Activated T-cell treated with anti-CD3 and anti-CD28 coated beads, Interleukin-2, amount 50 U/mL, for 24 hours (primary cell): ENCODE data around the gene HLCS.

Experiments
- DNase-seq: peaks from one replicate; pipeline ENCODE4 v3.0.0-alpha.2; 2020
- H3K27ac Mint-ChIP-seq: 2 replicates; pipeline ENCODE4 v1.8.0; 2020; ENCODE audit warnings: mild to moderate bottlenecking, mixed read lengths
- H3K27me3 Mint-ChIP-seq: 2 replicates; pipeline ENCODE4 v1.8.0; 2020; ENCODE audit warnings: mixed read lengths
- H3K36me3 Mint-ChIP-seq: 2 replicates; pipeline ENCODE4 v1.8.0; 2020; ENCODE audit warnings: low read depth, mixed read lengths
- H3K4me1 Mint-ChIP-seq: 2 replicates; pipeline ENCODE4 v1.8.0; 2020; ENCODE audit warnings: low read depth, mixed read lengths
- H3K4me3 Mint-ChIP-seq: 2 replicates; pipeline ENCODE4 v1.8.0; 2020; ENCODE audit warnings: mild to moderate bottlenecking, moderate library complexity, mixed read lengths
- H3K9me3 Mint-ChIP-seq: 2 replicates; pipeline ENCODE4 v1.8.0; 2020; ENCODE audit warnings: mixed read lengths

The HLCS gene

DNA sequence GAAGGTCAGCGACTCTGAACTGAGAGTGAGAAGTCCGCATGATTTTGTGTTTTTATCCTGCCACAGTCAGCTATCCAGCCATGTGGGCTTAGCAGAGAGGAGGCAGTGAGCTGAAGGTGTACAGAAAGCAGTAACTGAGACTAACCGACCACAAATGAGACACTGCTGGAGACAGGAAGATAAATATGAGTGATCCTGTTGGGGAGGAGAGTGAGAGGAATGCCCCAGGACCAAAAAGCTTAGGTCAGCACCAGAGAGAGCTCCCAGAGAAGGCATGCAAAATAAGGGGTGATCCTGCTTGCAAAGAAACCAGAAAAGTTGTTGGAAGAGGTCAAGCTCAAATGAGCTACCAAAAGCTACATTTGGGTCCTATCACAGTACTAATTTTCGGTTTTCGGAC lies 63.7 kb downstream of the HLCS start:
- Mint-ChIP-seq H3K4me1 (peaks cover 16% of the 10 kb centered on the region), H3K27ac (no peak overlapping the region), H3K4me3 (no peak overlapping the region), H3K27me3 (no peaks in the 10 kb centered on the region), H3K36me3 (peaks cover 10% of the 10 kb centered on the region), H3K9me3 (no peaks in the 10 kb centered on the region)
- DNase-seq, result no peak

DNA sequence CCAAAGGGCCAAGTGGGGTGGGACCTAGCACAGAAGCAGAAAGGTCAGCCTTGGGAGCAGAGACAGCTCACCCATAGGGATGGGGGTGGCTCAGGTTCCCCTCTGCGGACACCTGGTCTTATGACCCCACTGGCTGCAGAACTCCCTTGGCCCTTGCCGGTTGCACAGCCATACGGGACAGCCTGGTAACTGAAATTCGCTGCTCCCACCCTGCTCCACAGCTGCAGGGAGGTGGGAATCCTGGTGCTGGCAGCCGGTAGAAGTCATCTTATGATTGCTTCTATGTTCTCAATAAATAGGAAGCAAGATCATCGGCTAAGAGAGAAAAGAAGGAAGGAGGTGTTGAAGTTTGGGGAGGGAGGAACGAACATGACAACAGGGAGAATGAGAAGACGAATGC lies 64.1 kb downstream of the HLCS start:
- Mint-ChIP-seq H3K4me3 (no peak overlapping the region), H3K27ac (no peak overlapping the region), H3K27me3 (no peaks in the 10 kb centered on the region), H3K36me3 (peaks cover 12% of the 10 kb centered on the region), H3K4me1 (peaks cover 16% of the 10 kb centered on the region), H3K9me3 (no peaks in the 10 kb centered on the region)
- DNase-seq, result no peak

DNA sequence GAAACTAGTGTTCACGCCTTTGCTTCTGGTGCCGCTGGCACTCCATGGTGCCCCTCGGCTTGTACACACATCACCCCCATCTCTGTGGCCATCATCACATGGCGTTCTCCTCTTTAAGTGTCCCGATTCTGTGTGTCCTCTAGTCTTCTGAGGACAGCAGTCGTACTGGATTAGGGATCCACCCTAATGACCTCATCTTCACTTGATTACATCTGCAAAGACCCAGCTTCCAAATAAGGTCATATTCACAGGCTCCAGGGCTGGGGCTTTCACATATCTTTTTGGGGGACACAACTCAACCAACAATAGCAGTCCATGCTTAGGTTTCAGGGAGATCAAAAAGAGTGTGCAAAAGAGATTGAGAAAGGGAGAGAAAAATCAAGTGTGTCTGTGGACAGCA lies 64.9 kb downstream of the HLCS start:
- H3K36me3 Mint-ChIP-seq, result peaks cover 18% of the 10 kb centered on the region
- H3K27ac Mint-ChIP-seq, result no peak overlapping the region
- H3K4me1 Mint-ChIP-seq, result peaks cover 16% of the 10 kb centered on the region
- H3K27me3 Mint-ChIP-seq, result no peaks in the 10 kb centered on the region
- H3K4me3 Mint-ChIP-seq, result no peak overlapping the region
- H3K9me3 Mint-ChIP-seq, result no peaks in the 10 kb centered on the region
- DNase-seq, result no peak

DNA sequence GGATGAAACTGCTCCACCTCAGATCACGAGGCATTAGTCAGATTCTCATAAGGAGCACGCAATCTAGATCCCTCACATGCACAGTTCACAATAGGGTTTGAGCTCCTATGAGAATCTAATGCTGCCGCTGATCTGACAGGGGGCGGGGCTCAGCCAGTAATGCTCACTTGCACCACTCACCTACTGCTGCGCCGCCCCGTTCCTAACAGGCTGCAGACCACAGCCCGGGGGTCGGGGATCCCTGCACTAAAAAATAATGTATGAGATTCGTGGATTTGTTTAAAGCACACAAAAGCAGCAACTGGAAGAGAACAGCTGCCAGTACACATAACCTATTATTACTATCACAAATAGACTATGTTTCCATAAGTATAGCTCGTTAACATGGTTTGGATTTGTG lies 72.9 kb downstream of the HLCS start:
- Mint-ChIP-seq H3K36me3 (peaks cover 51% of the 10 kb centered on the region), H3K9me3 (no peaks in the 10 kb centered on the region), H3K4me3 (no peak overlapping the region), H3K27ac (no peak overlapping the region), H3K4me1 (no peaks in the 10 kb centered on the region), H3K27me3 (no peaks in the 10 kb centered on the region)
- no peak for DNase-seq

DNA sequence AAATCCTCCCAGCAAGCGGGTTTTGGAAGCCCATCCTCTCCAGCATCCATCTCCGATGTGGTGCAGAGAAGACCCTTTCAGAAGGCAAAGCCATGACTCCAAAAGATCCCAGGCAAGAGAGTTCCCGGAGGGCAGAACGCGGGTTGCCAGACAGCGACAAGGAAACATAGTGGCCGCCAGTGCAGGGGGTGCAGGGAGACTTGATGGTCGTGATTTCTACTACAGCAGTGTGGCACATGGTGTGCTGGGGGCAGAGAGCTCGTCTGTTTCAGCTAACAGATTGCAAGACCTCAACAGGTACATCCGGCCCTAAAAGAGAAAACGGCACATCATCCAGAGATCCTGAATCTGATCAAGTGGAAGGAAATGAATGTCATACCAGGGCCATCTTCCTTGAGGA lies 74.3 kb downstream of the HLCS start:
- H3K4me3 Mint-ChIP-seq, result no peak overlapping the region
- H3K27ac Mint-ChIP-seq, result no peak overlapping the region
- no peaks in the 10 kb centered on the region for H3K4me1 Mint-ChIP-seq
- peaks cover 44% of the 10 kb centered on the region for H3K36me3 Mint-ChIP-seq
- DNase-seq, result no peak
- no peaks in the 10 kb centered on the region for H3K9me3 Mint-ChIP-seq
- H3K27me3 Mint-ChIP-seq, result no peaks in the 10 kb centered on the region

DNA sequence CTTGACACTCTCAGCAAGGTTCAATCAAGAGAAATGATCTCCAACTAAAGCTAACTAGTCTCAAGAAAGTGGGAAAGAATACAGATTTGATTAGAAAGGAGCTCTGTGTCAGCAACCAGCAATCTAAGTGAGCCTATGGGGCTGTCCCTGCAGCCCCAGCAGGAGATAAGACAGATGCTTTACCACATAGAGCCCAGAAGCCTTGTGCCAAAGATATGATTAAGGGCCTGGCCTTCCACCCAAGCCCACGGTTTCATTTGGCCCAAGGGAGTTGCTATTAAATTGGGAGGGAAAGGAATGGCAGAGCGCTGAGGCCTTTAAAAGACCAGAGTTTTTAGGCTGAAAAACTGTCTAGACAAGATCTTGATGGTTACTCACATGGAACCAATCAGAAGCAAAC lies 74.8 kb downstream of the HLCS start:
- Mint-ChIP-seq H3K36me3 (peaks cover 45% of the 10 kb centered on the region), H3K4me1 (no peaks in the 10 kb centered on the region)

DNA sequence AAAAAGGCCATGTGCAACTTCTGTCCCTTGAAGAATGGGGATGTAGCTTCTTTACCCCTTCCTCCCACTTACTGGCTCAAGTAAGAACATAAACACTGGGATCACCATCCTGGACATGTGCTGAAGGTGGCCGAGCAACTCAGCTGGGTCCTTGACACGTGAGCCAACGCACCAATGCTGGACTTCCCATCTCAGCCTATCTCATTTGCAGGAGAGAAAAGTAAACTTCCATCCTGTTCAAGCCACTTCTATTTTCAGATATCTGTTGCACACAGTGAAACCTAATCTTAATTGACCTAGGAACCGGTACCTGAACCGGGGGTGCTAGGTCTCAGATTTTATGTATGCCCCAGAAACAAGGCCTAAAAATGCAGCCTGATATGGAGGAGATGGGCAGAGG lies 75.3 kb downstream of the HLCS start:
- Mint-ChIP-seq H3K9me3 (no peaks in the 10 kb centered on the region), H3K27me3 (no peaks in the 10 kb centered on the region), H3K27ac (no peak overlapping the region), H3K4me1 (no peaks in the 10 kb centered on the region), H3K36me3 (peaks cover 44% of the 10 kb centered on the region), H3K4me3 (no peak overlapping the region)
- no peak for DNase-seq

More for the DNA sequence above, 74.8 kb downstream of the HLCS start:
- Mint-ChIP-seq H3K27me3 (no peaks in the 10 kb centered on the region), H3K9me3 (no peaks in the 10 kb centered on the region), H3K27ac (no peak overlapping the region), H3K4me3 (no peak overlapping the region)
- DNase-seq, result no peak

DNA sequence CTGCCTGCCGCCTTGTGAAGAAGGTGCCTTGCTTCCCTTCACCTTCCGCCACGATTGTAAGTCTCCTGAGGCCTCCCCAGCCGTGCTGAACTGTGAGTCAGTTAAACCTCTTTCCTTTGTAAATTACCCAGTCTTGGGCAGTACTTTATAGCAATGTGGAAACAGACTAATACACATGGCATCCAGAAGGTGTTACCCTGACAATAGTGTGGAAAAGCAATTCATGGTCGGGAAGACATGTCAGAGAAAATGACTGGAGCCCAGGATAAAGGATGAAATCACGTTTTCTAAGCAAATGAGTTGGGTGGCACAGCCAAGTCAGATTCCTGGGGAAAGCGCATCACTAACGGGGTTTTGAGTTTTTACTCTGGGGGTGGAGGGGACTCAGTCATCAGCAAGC lies 76.4 kb downstream of the HLCS start:
- H3K27me3 Mint-ChIP-seq, result no peaks in the 10 kb centered on the region

DNA sequence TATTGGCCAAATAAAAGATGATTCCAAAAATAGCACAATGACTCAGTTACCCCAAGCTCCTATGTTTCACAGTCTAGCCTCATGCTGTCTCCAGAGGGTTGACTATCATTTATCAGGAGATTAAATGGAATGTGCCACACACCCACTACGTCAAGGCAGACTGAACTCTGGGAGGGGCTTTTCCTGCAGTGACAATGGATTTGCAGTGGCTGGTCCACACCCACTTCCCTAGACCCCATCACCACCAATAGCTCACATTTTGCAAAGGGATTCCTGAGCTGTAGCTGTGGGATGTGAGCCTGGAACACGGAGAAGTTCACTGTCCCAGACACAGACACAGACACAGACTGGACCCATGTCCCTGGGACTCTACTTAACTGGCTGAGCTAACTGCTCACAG lies 77.1 kb downstream of the HLCS start:
- no peaks in the 10 kb centered on the region for H3K4me1 Mint-ChIP-seq
- no peak for DNase-seq
- H3K9me3 Mint-ChIP-seq, result peaks cover 4% of the 10 kb centered on the region
- no peak overlapping the region for H3K27ac Mint-ChIP-seq
- H3K4me3 Mint-ChIP-seq, result no peak overlapping the region
- H3K36me3 Mint-ChIP-seq, result peaks cover 46% of the 10 kb centered on the region
- no peaks in the 10 kb centered on the region for H3K27me3 Mint-ChIP-seq

More for the DNA sequence above, 76.4 kb downstream of the HLCS start:
- no peak for DNase-seq
- H3K9me3 Mint-ChIP-seq, result no peaks in the 10 kb centered on the region
- no peak overlapping the region for H3K27ac Mint-ChIP-seq
- no peak overlapping the region for H3K4me3 Mint-ChIP-seq
- H3K4me1 Mint-ChIP-seq, result no peaks in the 10 kb centered on the region
- H3K36me3 Mint-ChIP-seq, result peaks cover 43% of the 10 kb centered on the region

DNA sequence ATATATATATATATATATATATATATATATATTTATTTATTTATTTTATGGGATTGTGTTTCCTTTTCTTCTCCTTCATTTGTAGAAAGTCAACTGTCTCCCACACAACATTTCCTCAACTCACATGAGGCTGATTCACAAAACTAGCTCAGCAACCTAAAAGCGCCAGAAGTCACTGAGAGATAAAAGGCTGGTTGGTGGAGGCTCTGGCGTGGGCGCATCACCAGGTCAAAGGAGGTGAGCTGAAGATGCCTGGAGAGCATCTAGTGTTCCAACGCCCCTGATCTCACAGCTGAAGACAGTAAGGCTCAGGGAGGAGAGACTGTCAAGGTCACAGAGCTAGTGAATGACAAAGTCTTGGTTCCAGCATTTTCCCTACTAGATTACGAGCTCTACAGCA lies 78.0 kb downstream of the HLCS start:
- Mint-ChIP-seq H3K9me3 (peaks cover 13% of the 10 kb centered on the region), H3K27me3 (no peaks in the 10 kb centered on the region), H3K27ac (no peak overlapping the region), H3K4me1 (no peaks in the 10 kb centered on the region), H3K36me3 (peaks cover 50% of the 10 kb centered on the region), H3K4me3 (no peak overlapping the region)
- no peak for DNase-seq

DNA sequence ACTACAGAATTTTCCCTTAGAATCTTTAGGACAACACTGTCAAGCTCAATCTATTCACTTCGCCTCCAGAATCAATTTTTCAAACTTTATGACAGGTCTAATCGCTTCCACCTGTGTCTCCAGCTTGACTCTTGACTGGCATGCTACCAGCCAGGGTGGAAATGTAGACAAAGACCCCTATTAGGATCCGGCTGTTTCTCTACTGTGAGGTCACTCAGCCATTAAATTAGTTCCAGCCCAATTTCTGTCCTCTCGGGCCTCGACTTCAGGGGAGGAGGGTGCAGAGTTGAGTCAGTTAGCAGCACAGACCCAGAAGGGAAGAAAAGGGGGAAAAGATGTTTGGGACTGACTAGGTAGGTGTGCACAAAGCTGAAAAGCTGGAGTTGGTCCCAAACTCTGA lies 78.5 kb downstream of the HLCS start:
- H3K4me1 Mint-ChIP-seq, result no peaks in the 10 kb centered on the region
- no peak overlapping the region for H3K27ac Mint-ChIP-seq
- H3K36me3 Mint-ChIP-seq, result peaks cover 55% of the 10 kb centered on the region
- H3K27me3 Mint-ChIP-seq, result no peaks in the 10 kb centered on the region
- peaks cover 16% of the 10 kb centered on the region for H3K9me3 Mint-ChIP-seq
- H3K4me3 Mint-ChIP-seq, result no peak overlapping the region
- no peak for DNase-seq

DNA sequence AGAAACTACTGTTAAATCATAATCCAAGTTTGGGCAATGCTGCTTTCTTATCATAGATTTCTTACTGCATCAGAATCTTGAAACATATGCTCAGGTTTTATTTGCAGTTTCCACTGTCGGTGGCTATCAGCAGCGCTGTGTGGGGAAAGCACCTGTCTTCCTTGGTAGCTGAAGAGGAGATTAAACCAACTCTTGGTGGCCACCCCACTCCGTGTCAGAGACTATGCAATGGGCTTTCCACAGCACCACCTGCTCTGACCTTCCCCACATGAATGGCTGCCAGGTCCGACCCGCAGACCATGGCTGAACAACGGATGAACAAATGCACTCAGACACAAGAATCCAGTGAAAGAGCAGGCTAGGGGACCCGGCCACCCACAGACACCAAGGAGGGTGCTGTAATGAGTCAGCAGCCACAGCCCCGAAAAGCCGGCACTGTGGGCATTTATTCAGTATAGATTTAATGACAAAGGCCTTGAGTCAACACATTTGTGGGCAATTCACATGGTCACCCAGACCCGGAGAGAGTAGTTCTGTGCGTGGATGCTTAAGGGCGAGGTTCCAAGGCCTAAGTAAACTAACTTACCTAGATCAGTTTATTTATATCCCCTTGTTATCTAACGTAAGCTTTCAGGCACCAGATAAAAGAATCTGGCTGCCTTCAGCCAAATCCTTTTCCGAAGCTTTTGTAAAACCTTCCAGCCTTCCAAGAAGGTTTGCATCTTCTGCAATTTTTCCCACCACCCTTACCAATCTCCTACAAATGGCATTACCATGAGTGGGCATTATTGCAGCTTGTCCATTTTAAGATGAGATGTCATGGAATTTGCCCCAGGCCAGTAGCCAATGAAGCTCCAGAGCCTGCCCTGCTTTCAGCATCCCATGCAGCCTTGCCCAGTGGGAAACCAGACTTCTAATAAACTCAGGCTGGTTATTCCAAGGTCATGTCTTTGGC lies 82.7 kb downstream of the HLCS start:
- no peaks in the 10 kb centered on the region for H3K27me3 Mint-ChIP-seq
- H3K4me1 Mint-ChIP-seq, result no peaks in the 10 kb centered on the region
- no peak for DNase-seq
- no peak overlapping the region for H3K4me3 Mint-ChIP-seq
- H3K36me3 Mint-ChIP-seq, result peaks cover 51% of the 10 kb centered on the region
- H3K27ac Mint-ChIP-seq, result no peak overlapping the region
- peaks cover 16% of the 10 kb centered on the region for H3K9me3 Mint-ChIP-seq

DNA sequence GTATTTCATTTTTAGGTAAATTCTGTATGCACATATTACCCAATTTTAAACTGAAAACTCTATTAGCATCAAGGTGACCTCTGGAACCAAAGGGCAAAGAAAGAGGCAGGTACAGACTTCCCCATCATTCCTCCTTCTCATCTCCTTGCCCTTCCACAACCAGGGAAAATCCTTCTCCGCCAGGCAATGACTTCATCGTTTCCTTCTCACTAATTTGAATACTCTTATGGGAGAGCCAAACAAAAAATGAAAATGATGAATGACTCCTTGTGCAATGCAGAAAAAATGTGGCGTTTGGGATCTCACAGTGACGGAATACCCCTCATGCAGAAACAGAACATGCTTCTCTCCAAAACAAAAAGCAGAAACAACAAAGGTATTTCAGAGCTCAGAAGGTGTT lies 83.7 kb downstream of the HLCS start:
- no peak overlapping the region for H3K27ac Mint-ChIP-seq
- H3K27me3 Mint-ChIP-seq, result no peaks in the 10 kb centered on the region
- DNase-seq, result no peak
- H3K36me3 Mint-ChIP-seq, result peaks cover 55% of the 10 kb centered on the region
- no peak overlapping the region for H3K4me3 Mint-ChIP-seq
- H3K4me1 Mint-ChIP-seq, result no peaks in the 10 kb centered on the region
- H3K9me3 Mint-ChIP-seq, result peaks cover 21% of the 10 kb centered on the region

DNA sequence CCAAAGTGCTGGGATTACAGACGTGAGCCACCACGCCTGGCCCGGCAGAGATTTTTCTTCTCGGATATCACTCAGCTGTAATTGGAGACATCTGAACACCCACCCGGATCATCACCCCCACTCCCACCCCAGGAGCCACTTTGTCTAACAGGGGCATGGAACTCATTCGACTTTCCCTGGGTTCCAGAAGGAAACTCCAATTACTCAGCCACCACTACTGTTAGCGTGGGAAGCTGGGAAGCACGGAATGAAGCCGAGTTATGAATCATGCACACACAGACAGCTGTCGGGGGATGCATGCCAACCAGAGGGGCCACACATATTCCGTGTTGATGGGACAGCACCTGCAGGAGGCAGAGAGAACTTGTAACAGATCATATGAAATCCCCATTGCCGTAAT lies 85.2 kb downstream of the HLCS start:
- no peak overlapping the region for H3K4me3 Mint-ChIP-seq
- DNase-seq, result no peak
- H3K9me3 Mint-ChIP-seq, result peaks cover 21% of the 10 kb centered on the region
- no peak overlapping the region for H3K27ac Mint-ChIP-seq
- H3K4me1 Mint-ChIP-seq, result no peaks in the 10 kb centered on the region
- no peaks in the 10 kb centered on the region for H3K27me3 Mint-ChIP-seq
- peaks cover 48% of the 10 kb centered on the region for H3K36me3 Mint-ChIP-seq

DNA sequence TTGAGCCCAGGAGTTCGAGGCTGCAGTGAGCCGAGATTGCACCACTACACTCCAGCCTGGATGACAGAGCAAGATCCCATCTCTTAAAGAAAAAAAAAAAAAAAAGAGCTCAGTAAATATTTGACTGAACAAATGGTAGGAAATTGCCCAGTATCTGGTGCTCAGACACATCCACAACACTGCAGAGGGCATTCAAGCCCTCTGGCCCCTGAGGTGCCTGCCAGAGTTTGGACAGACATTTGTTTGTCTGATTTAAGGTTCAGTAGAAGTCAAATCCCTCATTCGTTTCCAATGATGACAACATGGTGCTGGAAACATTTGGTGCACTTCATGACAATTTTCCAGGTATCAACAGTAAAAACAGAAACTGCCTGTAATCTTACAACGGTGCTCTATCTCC lies 86.6 kb downstream of the HLCS start:
- Mint-ChIP-seq H3K27me3 (no peaks in the 10 kb centered on the region), H3K36me3 (peaks cover 37% of the 10 kb centered on the region), H3K9me3 (peaks cover 21% of the 10 kb centered on the region), H3K27ac (no peak overlapping the region), H3K4me3 (no peak overlapping the region), H3K4me1 (no peaks in the 10 kb centered on the region)
- no peak for DNase-seq
